Stimulated activated CD4-positive, alpha-beta T cell treated with anti-CD3 and anti-CD28 coated beads, Interleukin-12 subunit alpha, Interleukin-12 subunit beta, amount 100 ng/mL, for 24 hours (primary cell): Measurements from ENCODE around the gene BUD31.
"Not testable (repeated sequence)": the region's sequence is repeated elsewhere in the genome, so short reads cannot be mapped to it uniquely, and the experiment has no call there.

Source experiments
- DNase-seq, 2 experiments: peaks; one replicate each; pipeline ENCODE4 v3.0.0-alpha.2; 2020; ENCODE audit warnings: low read depth in 2 of 2

BUD31 gene

DNA sequence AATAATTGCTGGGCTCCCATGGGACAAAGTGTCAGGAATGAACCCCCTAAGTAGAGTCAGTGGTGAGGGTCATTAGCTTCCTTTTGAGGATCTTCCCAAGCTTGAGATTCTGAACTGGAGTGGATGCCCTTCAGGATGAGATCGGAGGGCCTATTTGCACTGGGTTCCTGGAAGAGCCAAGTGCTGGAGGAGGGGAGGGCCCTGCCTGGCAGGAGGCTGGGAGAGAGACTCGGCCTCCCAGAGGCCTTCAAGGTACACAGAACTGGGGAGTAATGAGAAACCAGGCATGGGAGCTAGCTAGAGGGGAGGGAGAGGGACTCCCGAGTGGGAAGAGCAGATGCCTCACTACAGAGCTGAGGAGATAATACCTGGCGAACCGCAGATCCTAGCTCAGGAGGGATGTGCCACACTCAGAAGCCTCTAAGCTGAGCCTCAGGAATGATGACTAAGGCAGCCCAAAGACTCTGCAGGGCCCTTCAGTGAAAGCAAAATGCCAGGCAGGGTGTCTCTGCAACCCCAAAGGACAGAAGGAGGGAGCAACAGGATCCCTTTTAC, 9.8 kb upstream of the BUD31 start:
- no peak for DNase-seq

DNA sequence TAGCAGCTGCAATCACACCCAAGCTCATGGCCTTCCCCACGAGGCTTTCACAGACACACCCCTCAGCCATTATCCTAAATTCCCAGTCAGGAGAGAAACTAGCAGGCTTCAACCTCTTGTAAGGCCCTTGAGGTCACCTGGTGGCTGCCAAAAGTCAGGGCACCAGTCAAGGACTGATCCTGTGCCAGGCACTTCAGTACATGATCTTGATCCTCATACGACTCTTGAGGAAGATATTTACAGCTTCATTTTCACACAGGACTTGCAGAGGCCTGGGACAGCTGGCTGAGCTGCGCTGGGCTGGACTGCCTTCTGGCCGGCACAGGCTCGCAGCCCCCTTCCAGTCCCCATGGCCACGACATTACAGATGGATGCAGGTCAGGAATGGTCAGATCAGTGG, 9.2 kb upstream of the BUD31 start:
- no peak for DNase-seq

DNA sequence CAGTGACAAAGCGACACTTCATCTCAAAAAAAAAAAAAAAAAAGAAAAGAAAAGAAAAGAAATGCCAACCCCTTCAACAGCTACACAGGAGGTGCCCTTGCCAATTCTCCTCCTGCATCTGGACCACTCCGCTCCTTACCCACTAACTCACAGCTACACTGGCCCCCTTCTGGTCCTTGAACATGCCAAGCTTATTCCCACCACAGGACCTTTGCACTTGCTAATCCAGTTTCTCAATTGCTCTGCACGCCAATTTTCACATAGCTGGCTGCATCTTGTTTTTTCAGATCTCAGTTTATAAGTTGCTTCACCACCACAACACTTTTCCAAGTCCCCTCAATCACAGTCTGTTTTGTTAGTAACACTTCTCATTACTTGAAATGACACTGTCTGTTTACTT, 5.9 kb upstream of the BUD31 start:
- DNase-seq = no peak

GRCh38 chr7:99403764-99404163, 5.0 kb upstream of the BUD31 start:
- DNase-seq = no peak

DNA sequence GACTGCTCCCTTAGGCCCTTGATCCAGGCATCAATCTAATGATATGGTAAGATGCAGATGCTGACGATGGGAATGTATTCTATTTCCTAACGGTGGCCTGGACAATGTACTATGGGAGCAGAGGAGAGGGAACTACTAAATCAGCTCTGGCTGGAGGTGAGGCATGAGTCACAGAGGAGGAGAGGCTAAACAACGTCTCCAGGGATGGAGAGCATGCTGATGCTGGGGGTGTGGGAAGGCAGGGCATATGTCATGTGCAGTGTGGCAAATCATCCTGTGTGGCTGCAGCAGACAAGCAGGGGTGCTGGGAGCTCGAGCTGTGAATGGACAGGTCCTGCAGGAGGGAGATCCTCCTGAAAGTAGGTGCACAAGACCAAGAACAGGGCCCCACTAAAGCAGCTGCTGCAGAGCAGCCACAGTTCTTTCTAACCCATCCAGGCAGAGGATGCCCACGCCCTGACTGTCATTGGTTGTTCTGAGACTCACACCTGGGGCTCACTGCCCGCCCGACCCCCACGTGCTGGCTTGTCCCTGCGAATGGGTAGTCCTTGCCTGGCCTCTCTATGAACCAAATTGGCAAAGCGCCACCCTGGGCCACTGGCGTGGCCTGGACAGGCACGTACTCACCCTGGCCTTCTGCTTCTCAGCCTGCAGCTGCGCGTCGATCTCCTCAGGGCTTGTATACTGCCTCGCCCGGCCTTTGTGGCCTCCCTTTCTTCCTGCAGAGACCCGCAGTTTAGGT, 4.4 kb upstream of the BUD31 start:
- DNase-seq = no peak

DNA sequence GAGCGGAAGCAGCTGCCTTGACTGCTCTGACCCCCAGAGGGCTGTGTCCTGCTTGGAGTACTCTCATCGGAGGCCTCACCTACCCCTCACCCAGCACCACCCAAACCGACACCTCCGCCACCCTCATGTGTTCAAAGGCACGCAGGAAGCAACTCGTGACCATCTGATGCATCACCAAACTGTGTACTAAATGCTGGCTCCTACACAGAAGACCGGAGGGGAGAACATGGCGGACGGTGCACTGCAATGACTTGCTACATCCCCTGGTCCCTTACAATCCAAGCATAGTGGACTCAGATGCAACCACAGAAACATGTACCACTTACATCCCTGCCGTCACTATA, 3.8 kb upstream of the BUD31 start:
- DNase-seq = no peak

DNA sequence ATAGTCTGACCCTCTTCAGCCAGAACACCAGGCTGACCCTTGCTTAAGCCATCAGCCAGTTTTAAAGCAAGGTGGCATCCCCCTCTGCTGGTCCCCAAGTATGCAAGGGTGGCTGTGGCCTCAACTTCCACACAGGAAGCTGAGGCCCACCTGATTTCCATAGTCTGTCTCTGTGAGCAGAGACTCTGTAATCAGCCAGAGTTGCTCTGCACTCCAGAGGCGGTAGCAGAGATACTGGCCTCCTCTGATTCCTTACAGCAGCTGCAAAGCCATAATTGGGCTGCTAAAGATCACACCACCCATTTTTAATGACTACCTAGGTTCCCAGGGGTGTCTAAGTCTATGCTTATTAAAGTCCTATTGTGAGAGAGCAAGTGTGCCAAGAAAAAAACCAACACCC, 2.2 kb upstream of the BUD31 start:
- DNase-seq = no peak

DNA sequence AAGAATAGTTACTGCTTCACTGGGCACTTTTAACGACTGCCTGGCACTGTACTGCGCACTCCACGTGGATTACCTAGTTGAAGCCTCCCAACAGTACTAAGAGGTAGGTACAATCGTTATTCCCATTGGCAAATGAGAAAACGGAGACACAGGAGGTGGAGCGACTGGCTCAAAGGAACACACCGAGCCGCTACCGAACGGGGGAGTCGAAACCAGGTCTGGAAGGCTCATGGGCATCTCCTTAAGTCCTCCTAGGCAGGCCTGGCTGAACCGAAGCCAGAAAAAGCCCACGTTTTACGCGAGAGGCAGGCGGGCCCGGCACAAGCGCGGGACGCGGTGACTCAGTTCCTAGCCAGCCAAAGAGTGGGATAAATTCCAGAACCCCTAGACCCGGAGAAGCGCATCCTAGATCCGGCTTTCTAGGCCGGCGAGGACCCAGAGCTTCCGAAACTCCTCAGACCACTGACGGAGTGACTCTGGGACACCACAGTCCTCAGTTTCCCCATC, 844 bp upstream of the BUD31 start:
- DNase-seq = no peak

- DNase-seq = no peak
Measured at GRCh38 chr7:99409192-99409572, 413 bp downstream of the BUD31 start.

DNA sequence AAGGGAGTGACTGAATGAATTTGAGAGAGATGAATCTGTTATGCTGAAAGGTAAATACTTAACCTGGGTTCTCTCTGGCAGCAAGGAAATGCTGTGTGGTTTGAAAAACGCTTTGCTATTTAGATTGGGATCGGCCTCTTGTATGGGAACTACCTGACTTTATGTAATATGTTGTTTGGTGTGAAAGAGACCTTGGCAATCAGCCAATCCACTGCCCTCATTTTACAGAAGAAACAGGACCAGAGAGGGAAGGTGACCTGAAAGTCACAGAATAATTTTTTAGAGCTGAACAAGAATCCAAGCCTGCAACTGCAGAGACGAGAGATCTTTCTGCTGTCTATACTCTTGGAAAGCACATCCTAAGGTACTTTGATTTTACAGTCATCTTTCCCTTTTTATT, 1.0 kb downstream of the BUD31 start:
- no peak for DNase-seq

GRCh38 chr7:99410635-99411034, 1.9 kb downstream of the BUD31 start:
- no peak for DNase-seq

GRCh38 chr7:99415513-99416127, 6.9 kb downstream of the BUD31 start:
- DNase-seq = not testable (repeated sequence)

DNA sequence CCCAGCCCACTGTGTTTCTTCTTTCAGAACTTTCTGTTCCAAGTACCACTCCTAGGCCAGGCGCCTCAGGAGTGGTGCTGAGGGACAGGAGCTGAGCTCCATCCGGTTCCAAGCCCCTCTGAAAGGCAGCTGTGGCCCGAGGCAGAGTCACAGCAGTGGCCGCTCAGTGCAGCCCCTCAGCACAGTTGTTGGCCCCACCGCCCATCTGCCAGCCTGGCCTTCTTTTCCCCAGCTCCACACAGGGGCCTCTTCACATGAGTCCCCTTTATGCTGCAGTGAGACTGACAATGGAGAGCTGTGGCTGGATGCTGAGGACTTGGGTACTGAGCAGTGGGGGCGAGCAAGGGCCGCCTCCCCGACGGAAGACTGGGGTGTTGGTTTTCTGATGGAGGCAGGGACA, 9.5 kb downstream of the BUD31 start:
- DNase-seq = no peak

DNA sequence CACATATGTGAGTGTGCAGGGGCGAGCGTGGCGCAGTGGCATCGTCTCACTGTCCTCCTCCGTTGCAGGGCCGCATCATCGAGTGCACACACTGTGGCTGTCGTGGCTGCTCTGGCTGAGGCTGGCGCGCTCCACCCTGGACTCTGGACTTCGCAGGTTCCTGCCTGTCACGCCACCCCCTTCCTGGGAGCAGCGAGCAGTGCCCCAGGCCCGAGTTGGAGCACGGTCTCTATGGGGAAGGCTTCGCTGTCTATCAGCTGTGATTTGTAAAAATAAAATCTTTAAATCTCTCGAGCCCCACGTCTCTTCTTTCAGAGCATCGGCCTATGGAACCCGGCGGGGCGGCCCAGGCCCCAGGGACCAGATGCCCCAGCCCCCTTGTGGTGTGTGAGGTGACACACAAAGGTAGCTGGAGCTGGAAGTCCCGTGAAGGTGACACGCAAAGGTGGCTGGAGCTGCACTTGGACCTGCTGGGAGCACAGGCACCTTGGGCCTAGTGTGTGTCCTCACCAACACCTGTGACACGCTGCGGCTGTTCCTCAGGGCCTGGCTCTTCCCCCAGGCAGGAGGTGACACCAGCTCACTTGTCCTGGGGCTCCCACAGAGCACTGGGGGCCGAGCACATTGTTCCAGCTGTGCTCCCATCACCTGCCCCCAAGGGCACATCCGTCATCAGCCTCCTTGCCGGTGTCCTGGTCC, 10.7 kb downstream of the BUD31 start:
- DNase-seq = no peak

- no peak for DNase-seq
Measured at GRCh38 chr7:99420213-99420612, 11.4 kb downstream of the BUD31 start.

DNA sequence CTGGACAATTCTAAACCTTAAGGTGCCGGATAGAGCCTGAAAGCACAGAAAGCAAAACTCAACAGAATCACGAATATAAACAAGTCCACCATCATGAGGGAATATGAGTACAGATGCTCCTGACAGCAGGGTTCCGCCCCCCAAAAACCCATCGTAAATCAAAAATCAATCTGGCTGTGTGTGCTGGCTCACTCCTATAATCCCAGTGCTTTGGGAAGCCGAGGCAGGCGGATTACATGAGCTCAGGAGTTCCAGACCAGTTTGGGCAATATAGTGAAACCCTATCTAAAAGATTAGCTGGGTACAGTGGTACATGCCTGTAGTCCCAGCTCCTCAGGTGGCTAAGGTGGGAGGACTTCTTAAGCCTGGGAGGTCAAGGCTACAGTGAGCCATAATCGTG, 12.2 kb downstream of the BUD31 start:
- DNase-seq = no peak

- DNase-seq = no peak
Measured at GRCh38 chr7:99422186-99422585, 13.4 kb downstream of the BUD31 start.

DNA sequence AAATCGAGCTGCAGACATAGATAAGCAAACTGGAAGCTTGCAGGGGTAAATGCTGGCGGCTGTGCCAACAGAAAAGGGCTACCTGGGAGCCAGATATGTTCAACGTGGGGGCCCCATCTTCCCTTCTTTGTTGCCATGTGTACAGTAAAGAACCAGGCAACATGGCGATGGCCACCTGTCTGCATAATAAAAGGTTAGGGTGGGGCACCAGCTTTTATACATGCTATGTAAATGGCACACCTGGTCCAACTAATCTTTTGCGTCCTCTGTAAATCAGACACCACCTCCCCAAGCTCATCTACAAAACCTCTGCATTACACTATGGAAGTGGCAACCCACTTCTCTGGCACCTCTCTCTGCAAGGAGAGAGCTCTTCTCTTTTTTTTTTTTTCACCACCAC, 13.9 kb downstream of the BUD31 start:
- no peak for DNase-seq

- DNase-seq = no peak
Measured at GRCh38 chr7:99424932-99425730, 16.4 kb downstream of the BUD31 start.

DNA sequence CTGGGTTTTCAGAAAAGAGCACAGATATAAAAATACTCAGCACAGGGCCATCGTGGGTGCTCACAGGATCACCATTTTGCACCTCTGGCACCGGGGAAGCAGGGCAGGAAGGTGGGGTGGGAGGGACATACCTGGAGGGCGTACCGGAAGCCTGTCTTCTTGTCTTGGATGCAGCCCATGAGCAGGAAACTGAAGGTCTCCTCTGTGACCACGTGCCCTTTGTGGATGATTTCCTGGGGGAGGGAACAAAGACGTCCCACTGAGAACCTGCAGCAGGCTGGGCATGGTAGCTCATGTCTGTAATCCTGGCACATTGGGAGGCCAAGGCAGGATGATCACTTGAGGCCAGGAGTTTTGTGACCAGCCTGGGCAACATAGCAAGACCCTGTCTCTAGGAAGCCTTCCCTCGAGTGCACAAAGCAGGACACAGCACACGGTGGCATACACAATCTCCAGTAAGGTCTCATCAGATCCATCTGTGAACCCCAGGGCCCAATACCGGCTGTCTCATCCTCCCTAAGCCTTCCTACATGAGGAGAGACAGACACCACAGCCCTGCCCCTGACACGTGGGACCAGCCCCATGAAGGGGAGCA, 20.3 kb downstream of the BUD31 start:
- no peak for DNase-seq

GRCh38 chr7:99429756-99430155, 21.0 kb downstream of the BUD31 start:
- DNase-seq = no peak
